HFFc6 (cell line): ENCODE measurements around the gene MBLAC2. TPM values are rescaled to one million over a fixed set of nuclear protein-coding genes. Genes with fewer than 3 reads are reported as not detected.

Source experiments
- DNase-seq: peaks from one replicate; pipeline ENCODE4 v3.0.0-alpha.2; 2018
- H3K27ac Mint-ChIP-seq: 2 replicates; pipeline ENCODE4 v1.8.0; 2020; ENCODE audit warnings: mild to moderate bottlenecking, mixed read lengths
- H3K27me3 Mint-ChIP-seq: 2 replicates; pipeline ENCODE4 v1.8.0; 2021; ENCODE audit warnings: mild to moderate bottlenecking, moderate library complexity, mixed read lengths; ENCODE audit not compliant: insufficient read depth
- H3K36me3 Mint-ChIP-seq: 2 replicates; pipeline ENCODE4 v1.8.0; 2021; ENCODE audit warnings: low read depth, mixed read lengths
- H3K4me1 Mint-ChIP-seq: 2 replicates; pipeline ENCODE4 v1.8.0; 2020; ENCODE audit warnings: low read depth, mixed read lengths
- H3K4me3 Mint-ChIP-seq: 2 replicates; pipeline ENCODE4 v1.8.0; 2020; ENCODE audit warnings: mild to moderate bottlenecking, moderate library complexity, mixed read lengths
- H3K9me3 Mint-ChIP-seq: 2 replicates; pipeline ENCODE4 v1.8.0; 2020; ENCODE audit warnings: mild to moderate bottlenecking, mixed read lengths
- CTCF ChIP-seq: fragments of 200-600 bp; sonication (generic); IDR thresholded peaks from 2 replicates; pipeline ENCODE4 v1.5.0; 2021; ENCODE audit warnings: antibody characterized with exemption, mild to moderate bottlenecking
- total RNA-seq, 6 experiments: library from RNA; stranded (reverse); fragmentation: NEBNext Ultra II Directional; extraction: Animal tissue kit (Norgen Biotek cat#: 25700); gene quantifications; 2 replicates in 1 of 6; 3 replicates in 5 of 6; pipeline ENCODE4 v1.2.3, GENCODE V29; 2021

The MBLAC2 gene
- total RNA-seq, 6 experiments from 2014 or later, result 5.1 to 6.3 (median 5.6) TPM

- H3K4me1 Mint-ChIP-seq, result peaks cover 53% of the 10 kb centered on the region
- H3K27me3 Mint-ChIP-seq, result peaks cover 3% of the 10 kb centered on the region; the same call in 1 of the 2 replicates
- no peak for TF ChIP-seq CTCF
- H3K36me3 Mint-ChIP-seq, result peaks cover 4% of the 10 kb centered on the region; the same call in 1 of the 2 replicates
- DNase-seq, result no peak
- no peaks in the 10 kb centered on the region for H3K9me3 Mint-ChIP-seq
- no peak overlapping the region for H3K4me3 Mint-ChIP-seq
- peak overlapping the region; percentile 3; the same call in 1 of the 2 replicates for H3K27ac Mint-ChIP-seq
Observed at GRCh38 chr5:90477073-90477472, 2.5 kb upstream of the MBLAC2 start.

GRCh38 chr5:90476391-90476790, 1.8 kb upstream of the MBLAC2 start:
- H3K27ac Mint-ChIP-seq, result no peak overlapping the region
- peaks cover 3% of the 10 kb centered on the region; the same call in 1 of the 2 replicates for H3K27me3 Mint-ChIP-seq
- H3K9me3 Mint-ChIP-seq, result no peaks in the 10 kb centered on the region
- DNase-seq, result no peak
- H3K4me1 Mint-ChIP-seq, result peaks cover 53% of the 10 kb centered on the region
- TF ChIP-seq CTCF, result no peak
- 0 out of 2 replicates have a peak overlapping the region, but pooled peaks have one; percentile 99 for H3K4me3 Mint-ChIP-seq
- peaks cover 4% of the 10 kb centered on the region; the same call in 1 of the 2 replicates for H3K36me3 Mint-ChIP-seq

GRCh38 chr5:90475436-90475980, 937 bp upstream of the MBLAC2 start:
- peaks cover 3% of the 10 kb centered on the region; the same call in 1 of the 2 replicates for H3K27me3 Mint-ChIP-seq
- peak overlapping the region; percentile 99 for H3K4me3 Mint-ChIP-seq
- H3K36me3 Mint-ChIP-seq, result peaks cover 4% of the 10 kb centered on the region; the same call in 1 of the 2 replicates
- no peak for DNase-seq
- TF ChIP-seq CTCF, result no peak
- no peaks in the 10 kb centered on the region for H3K9me3 Mint-ChIP-seq
- H3K4me1 Mint-ChIP-seq, result peaks cover 47% of the 10 kb centered on the region
- H3K27ac Mint-ChIP-seq, result no peak overlapping the region

GRCh38 chr5:90473396-90474234, 956 bp downstream of the MBLAC2 start:
- peaks cover 3% of the 10 kb centered on the region; the same call in 1 of the 2 replicates for H3K27me3 Mint-ChIP-seq
- H3K4me3 Mint-ChIP-seq, result peak overlapping the region; percentile 99
- TF ChIP-seq CTCF, result no peak
- H3K36me3 Mint-ChIP-seq, result peaks cover 12% of the 10 kb centered on the region
- no peak for DNase-seq
- no peaks in the 10 kb centered on the region for H3K9me3 Mint-ChIP-seq
- H3K4me1 Mint-ChIP-seq, result peaks cover 34% of the 10 kb centered on the region
- H3K27ac Mint-ChIP-seq, result peak overlapping the region; percentile 89

- peak overlapping the region; percentile 89 for H3K27ac Mint-ChIP-seq
- no peak for TF ChIP-seq CTCF
- H3K4me1 Mint-ChIP-seq, result peaks cover 34% of the 10 kb centered on the region
- peaks cover 18% of the 10 kb centered on the region for H3K36me3 Mint-ChIP-seq
- peaks cover 3% of the 10 kb centered on the region; the same call in 1 of the 2 replicates for H3K27me3 Mint-ChIP-seq
- no peak for DNase-seq
- peak overlapping the region; percentile 99 for H3K4me3 Mint-ChIP-seq
- no peaks in the 10 kb centered on the region for H3K9me3 Mint-ChIP-seq
Observed at GRCh38 chr5:90472783-90473395, 1.7 kb downstream of the MBLAC2 start.
